ENCODE measurements around the gene FOS.

FOS gene

GRCh38 chr14:75278422-75279152 is at the start of gene FOS:
Gene FOS (plus strand): TSS chr14:75278828. CDS start chr14:75278983, 155 bp downstream.
- peak; percentile 72 to 78 for DNase-seq

- no peak for DNase-seq
Measured at GRCh38 chr14:75229661-75230139, 48.9 kb upstream of the FOS start.

- DNase-seq, result peak; percentile 15 to 27
Measured at GRCh38 chr14:75230140-75230792, 48.4 kb upstream of the FOS start.

GRCh38 chr14:75231320-75231719 is 47.3 kb upstream of the FOS start:
- no peak for DNase-seq

GRCh38 chr14:75232191-75232590 is 46.4 kb upstream of the FOS start:
- DNase-seq, result no peak

- no peak for DNase-seq
Measured at GRCh38 chr14:75232597-75232996, 46.0 kb upstream of the FOS start.

- DNase-seq, result no peak
Measured at GRCh38 chr14:75234173-75235115, 44.2 kb upstream of the FOS start.

- peak in 1 of 2 experiments; percentile 4 for DNase-seq
Measured at GRCh38 chr14:75235198-75235597, 43.4 kb upstream of the FOS start.

- no peak for DNase-seq
Measured at GRCh38 chr14:75236467-75236866, 42.2 kb upstream of the FOS start.

- DNase-seq, result no peak
Measured at GRCh38 chr14:75236901-75237419, 41.7 kb upstream of the FOS start.

- DNase-seq, result no peak
Measured at GRCh38 chr14:75238756-75239455, 39.7 kb upstream of the FOS start.

GRCh38 chr14:75240781-75241180 is 37.8 kb upstream of the FOS start:
- DNase-seq, result no peak

- DNase-seq, result no peak
Measured at GRCh38 chr14:75242546-75243273, 35.9 kb upstream of the FOS start.

GRCh38 chr14:75244121-75244520 is 34.5 kb upstream of the FOS start:
- DNase-seq, result no peak

- DNase-seq, result no peak
Measured at GRCh38 chr14:75246546-75247285, 31.9 kb upstream of the FOS start.

- no peak for DNase-seq
Measured at GRCh38 chr14:75247286-75247922, 31.2 kb upstream of the FOS start.

- DNase-seq, result no peak
Measured at GRCh38 chr14:75247939-75248338, 30.7 kb upstream of the FOS start.

- DNase-seq, result no peak
Measured at GRCh38 chr14:75249251-75249957, 29.2 kb upstream of the FOS start.

- no peak for DNase-seq
Measured at GRCh38 chr14:75249958-75250336, 28.7 kb upstream of the FOS start.

GRCh38 chr14:75250800-75251199 is 27.8 kb upstream of the FOS start:
- no peak for DNase-seq
